ENCODE results near the gene RTRAF. TPM values are rescaled to one million over a fixed set of nuclear protein-coding genes. Genes with fewer than 3 reads are reported as not detected.

RTRAF gene
- total RNA-seq, 1 donor from 2014 or later = 247 TPM

DNA sequence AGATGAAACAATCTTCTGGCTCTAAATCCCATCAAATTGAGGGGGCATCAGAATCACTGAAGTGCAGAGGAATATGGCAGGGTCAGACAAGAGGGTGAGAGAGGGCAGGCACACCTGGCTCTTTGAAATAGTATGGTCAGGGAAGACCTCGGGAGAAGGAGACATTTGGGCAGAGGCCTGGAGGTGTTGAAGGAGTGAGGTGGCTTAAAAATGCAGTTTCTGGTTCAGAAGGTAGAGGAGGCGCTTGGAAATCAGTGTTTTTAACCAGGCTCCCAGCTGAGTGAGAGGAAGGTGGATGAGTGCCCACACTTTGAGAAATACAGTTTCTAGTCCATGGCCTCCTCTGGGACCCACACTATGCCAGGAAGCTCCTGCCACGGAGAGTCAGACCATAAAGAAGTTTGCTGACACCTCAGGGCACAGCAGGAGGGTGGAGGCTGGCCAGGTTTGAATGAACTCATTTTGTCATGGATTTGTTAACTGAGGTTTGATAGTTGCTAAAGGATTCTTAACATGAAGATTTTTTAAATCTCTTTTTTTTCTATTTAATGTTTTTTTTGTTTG is 59.4 kb downstream of the RTRAF start:
- H3K27me3 Mint-ChIP-seq = peaks cover 12% of the 10 kb centered on the region
- H3K9me3 Mint-ChIP-seq (ENCODE audit: low read depth) = no peaks in the 10 kb centered on the region
- no peak overlapping the region for H3K27ac Mint-ChIP-seq
- no peak overlapping the region for H3K4me3 Mint-ChIP-seq (ENCODE audit: low read depth)
- DNase-seq (ENCODE audit: low spot score, unreplicated experiment) = no peak
- no peaks in the 10 kb centered on the region for H3K36me3 Mint-ChIP-seq (ENCODE audit: insufficient read depth)
- TF ChIP-seq CTCF (IDR thresholded peaks at IDR 0.05; ENCODE audit: unreplicated experiment) = no peak
- H3K4me1 Mint-ChIP-seq (ENCODE audit: low read depth) = peaks cover 6% of the 10 kb centered on the region

GRCh38 chr14:52049271-52049670 is 59.9 kb downstream of the RTRAF start:
- DNase-seq (ENCODE audit: low spot score, unreplicated experiment) = no peak
- no peaks in the 10 kb centered on the region for H3K9me3 Mint-ChIP-seq (ENCODE audit: low read depth)
- H3K36me3 Mint-ChIP-seq (ENCODE audit: insufficient read depth) = no peaks in the 10 kb centered on the region
- H3K4me3 Mint-ChIP-seq (ENCODE audit: low read depth) = no peak overlapping the region
- peaks cover 6% of the 10 kb centered on the region for H3K4me1 Mint-ChIP-seq (ENCODE audit: low read depth)
- TF ChIP-seq CTCF (IDR thresholded peaks at IDR 0.05; ENCODE audit: unreplicated experiment) = no peak
- no peak overlapping the region for H3K27ac Mint-ChIP-seq
- peaks cover 10% of the 10 kb centered on the region for H3K27me3 Mint-ChIP-seq

DNA sequence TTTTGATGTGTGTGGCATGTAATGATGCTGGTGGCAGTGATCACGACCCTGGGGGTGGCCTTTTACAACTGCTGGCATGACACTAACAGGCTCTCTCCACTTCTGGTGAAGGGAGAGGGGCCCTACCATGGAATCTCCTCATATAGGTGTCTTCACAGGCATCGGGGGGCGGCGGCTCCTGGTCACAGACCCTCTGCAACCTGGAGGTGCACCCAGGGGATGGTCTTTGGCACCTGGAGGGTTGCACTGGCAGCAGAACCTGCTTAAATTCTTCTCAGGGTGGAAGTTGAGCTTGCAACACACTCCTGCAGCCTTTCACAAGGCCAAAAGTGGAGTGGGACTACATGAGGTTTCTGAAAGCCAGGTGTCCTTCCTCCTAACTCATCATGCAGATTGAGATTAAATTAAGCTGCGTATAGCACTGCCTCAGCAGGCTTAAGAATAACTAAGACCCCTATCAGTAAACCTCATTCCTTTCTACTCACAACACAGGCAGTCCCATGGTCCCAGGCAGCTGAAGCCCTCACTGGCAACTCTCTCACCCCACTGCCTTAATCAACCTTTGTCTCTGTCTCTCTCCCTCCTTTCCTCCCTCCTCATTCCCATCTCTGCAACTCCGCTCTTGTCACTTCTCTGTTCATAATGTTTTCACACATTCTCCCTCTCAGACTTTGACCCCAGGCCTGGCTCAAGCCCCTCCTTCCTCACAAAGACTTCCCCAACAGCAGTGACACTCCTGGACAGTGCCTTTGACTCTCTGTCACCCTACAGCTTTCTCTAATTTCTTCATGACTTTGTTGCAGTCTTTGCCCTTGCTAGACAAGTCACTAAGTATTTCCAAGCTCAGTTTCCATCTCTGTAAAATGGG is 60.6 kb downstream of the RTRAF start:
- no peaks in the 10 kb centered on the region for H3K36me3 Mint-ChIP-seq (ENCODE audit: insufficient read depth)
- no peak overlapping the region for H3K4me3 Mint-ChIP-seq (ENCODE audit: low read depth)
- H3K27ac Mint-ChIP-seq = no peak overlapping the region
- H3K9me3 Mint-ChIP-seq (ENCODE audit: low read depth) = no peaks in the 10 kb centered on the region
- H3K27me3 Mint-ChIP-seq = peaks cover 10% of the 10 kb centered on the region
- peaks cover 6% of the 10 kb centered on the region for H3K4me1 Mint-ChIP-seq (ENCODE audit: low read depth)
- TF ChIP-seq CTCF (IDR thresholded peaks at IDR 0.05; ENCODE audit: unreplicated experiment) = no peak
- no peak for DNase-seq (ENCODE audit: low spot score, unreplicated experiment)

- peaks cover 10% of the 10 kb centered on the region for H3K27me3 Mint-ChIP-seq
- no peak for TF ChIP-seq CTCF (IDR thresholded peaks at IDR 0.05; ENCODE audit: unreplicated experiment)
- no peak overlapping the region for H3K4me3 Mint-ChIP-seq (ENCODE audit: low read depth)
- no peaks in the 10 kb centered on the region for H3K36me3 Mint-ChIP-seq (ENCODE audit: insufficient read depth)
- H3K9me3 Mint-ChIP-seq (ENCODE audit: low read depth) = no peaks in the 10 kb centered on the region
- no peak overlapping the region for H3K27ac Mint-ChIP-seq
- H3K4me1 Mint-ChIP-seq (ENCODE audit: low read depth) = peaks cover 6% of the 10 kb centered on the region
- DNase-seq (ENCODE audit: low spot score, unreplicated experiment) = no peak
Observed at GRCh38 chr14:52051251-52051650, 61.9 kb downstream of the RTRAF start.

DNA sequence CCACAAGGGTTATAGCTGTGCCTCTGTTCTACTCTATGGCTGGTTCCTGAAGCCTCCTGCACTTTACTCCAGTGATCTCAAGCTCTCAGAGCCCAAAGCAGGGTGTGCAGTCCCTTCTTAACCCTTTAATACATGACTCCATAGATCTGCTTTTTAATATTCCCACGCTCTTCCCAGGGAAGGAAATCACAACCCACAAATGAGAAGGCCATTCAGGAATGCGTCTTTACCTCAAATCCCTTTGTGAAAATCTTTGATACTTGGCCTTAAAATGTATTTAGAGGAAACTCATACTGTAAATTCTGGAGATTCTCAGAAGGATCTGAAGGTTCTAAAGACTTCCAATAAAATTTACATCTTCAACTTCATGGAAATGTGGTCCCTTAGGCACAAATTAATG is 62.5 kb downstream of the RTRAF start:
- Mint-ChIP-seq H3K36me3 (ENCODE audit: insufficient read depth) (no peaks in the 10 kb centered on the region), H3K4me3 (ENCODE audit: low read depth) (no peak overlapping the region), H3K9me3 (ENCODE audit: low read depth) (no peaks in the 10 kb centered on the region), H3K27me3 (peaks cover 10% of the 10 kb centered on the region), H3K4me1 (ENCODE audit: low read depth) (peaks cover 6% of the 10 kb centered on the region), H3K27ac (no peak overlapping the region)
- no peak for TF ChIP-seq CTCF (IDR thresholded peaks at IDR 0.05; ENCODE audit: unreplicated experiment)
- DNase-seq (ENCODE audit: low spot score, unreplicated experiment) = no peak
